BE2C (cell line): ENCODE data around the gene EIF4G1.

Experiments used
- DNase-seq: peaks from one replicate; pipeline ENCODE4 v3.0.0-alpha.2; 2020
- H3K27me3 ChIP-seq: fragments of 250-450 bp; sonication (Bioruptor Pico); 2 replicates; pipeline ENCODE4 v1.5.1; 2020; ENCODE audit warnings: mild to moderate bottlenecking
- H3K36me3 ChIP-seq: fragments of 250-450 bp; sonication (Bioruptor Pico); 2 replicates; pipeline ENCODE4 v1.5.1; 2020; ENCODE audit warnings: mild to moderate bottlenecking
- H3K4me1 ChIP-seq: fragments of 250-450 bp; sonication (Bioruptor Pico); 2 replicates; pipeline ENCODE4 v1.5.1; 2020
- H3K4me3 ChIP-seq: 2 replicates; pipeline ENCODE4 v1.5.1; 2011; ENCODE audit warnings: low read depth, low read length
- H3K9me3 ChIP-seq: fragments of 250-450 bp; sonication (Bioruptor Pico); 2 replicates; pipeline ENCODE4 v1.5.1; 2020
- TF ChIP-seq, protein P1 (sequence below): IDR thresholded peaks from 2 replicates; pipeline ENCODE4 v1.5.1; 2012; ENCODE audit warnings: mild to moderate bottlenecking, low read depth, low read length

EIF4G1 gene

DNA sequence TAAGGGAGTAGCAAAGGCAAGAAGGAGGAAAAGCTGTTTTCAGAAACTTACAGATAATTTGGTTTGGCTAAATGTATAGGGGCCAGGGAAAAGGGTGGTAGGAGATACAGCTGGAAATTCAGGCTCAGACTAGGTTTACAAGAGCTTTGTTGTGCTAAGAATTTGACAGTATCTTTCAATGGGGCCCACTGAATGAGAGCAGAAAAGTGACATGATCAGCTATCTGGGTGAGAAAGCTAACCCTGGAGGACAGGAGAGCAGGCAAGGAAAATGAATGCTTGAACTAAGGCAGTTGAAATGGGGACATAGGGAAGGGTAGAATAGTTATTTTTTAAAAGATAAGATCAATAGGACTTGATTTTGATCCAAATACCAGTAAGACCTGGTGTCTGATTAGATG, 2.8 kb upstream of the EIF4G1 start:
- H3K4me1 ChIP-seq, result peaks cover 10% of the 10 kb centered on the region
- no peak for DNase-seq
- no peak overlapping the region for H3K4me3 ChIP-seq
- H3K27me3 ChIP-seq, result no peaks in the 10 kb centered on the region
- TF ChIP-seq, protein P1, sequence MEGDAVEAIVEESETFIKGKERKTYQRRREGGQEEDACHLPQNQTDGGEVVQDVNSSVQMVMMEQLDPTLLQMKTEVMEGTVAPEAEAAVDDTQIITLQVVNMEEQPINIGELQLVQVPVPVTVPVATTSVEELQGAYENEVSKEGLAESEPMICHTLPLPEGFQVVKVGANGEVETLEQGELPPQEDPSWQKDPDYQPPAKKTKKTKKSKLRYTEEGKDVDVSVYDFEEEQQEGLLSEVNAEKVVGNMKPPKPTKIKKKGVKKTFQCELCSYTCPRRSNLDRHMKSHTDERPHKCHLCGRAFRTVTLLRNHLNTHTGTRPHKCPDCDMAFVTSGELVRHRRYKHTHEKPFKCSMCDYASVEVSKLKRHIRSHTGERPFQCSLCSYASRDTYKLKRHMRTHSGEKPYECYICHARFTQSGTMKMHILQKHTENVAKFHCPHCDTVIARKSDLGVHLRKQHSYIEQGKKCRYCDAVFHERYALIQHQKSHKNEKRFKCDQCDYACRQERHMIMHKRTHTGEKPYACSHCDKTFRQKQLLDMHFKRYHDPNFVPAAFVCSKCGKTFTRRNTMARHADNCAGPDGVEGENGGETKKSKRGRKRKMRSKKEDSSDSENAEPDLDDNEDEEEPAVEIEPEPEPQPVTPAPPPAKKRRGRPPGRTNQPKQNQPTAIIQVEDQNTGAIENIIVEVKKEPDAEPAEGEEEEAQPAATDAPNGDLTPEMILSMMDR, result no peak
- H3K9me3 ChIP-seq, result no peaks in the 10 kb centered on the region
- peaks cover 41% of the 10 kb centered on the region for H3K36me3 ChIP-seq

GRCh38 chr3:184314700-184315542, 515 bp downstream of the EIF4G1 start:
- Histone ChIP-seq H3K36me3 (peaks cover 47% of the 10 kb centered on the region), H3K4me3 (peak overlapping the region; percentile 92), H3K9me3 (no peaks in the 10 kb centered on the region), H3K27me3 (no peaks in the 10 kb centered on the region), H3K4me1 (peaks cover 19% of the 10 kb centered on the region)
- DNase-seq, result peak; percentile 76
- TF ChIP-seq, protein P1, result no peak

DNA sequence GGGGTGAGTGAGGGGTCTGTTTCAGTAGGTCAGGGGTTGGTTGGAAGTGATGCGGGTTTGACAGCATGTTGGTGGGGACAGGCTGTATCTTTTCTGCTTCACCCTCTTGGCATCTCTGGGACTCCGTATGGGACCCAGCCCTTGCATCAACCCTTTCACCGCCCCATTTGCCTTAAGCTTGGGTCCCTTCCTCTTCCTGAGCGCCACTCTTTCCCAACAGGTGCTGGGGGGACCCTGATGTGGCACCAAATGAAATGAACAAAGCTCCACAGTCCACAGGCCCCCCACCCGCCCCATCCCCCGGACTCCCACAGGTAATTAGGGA, 1.1 kb downstream of the EIF4G1 start:
- no peak for DNase-seq
- Histone ChIP-seq H3K9me3 (no peaks in the 10 kb centered on the region), H3K4me1 (peaks cover 19% of the 10 kb centered on the region), H3K36me3 (peaks cover 51% of the 10 kb centered on the region), H3K27me3 (no peaks in the 10 kb centered on the region), H3K4me3 (peak overlapping the region; percentile 92)
- TF ChIP-seq, protein P1, result no peak

- Histone ChIP-seq H3K4me1 (peaks cover 19% of the 10 kb centered on the region), H3K27me3 (no peaks in the 10 kb centered on the region), H3K36me3 (peaks cover 57% of the 10 kb centered on the region), H3K9me3 (no peaks in the 10 kb centered on the region), H3K4me3 (peak overlapping the region; percentile 92)
- DNase-seq, result no peak
- TF ChIP-seq, protein P1, result no peak
Measured at GRCh38 chr3:184315871-184316661, 1.7 kb downstream of the EIF4G1 start.

- TF ChIP-seq, protein P1, result no peak
- Histone ChIP-seq H3K9me3 (no peaks in the 10 kb centered on the region), H3K4me3 (peak overlapping the region; percentile 92), H3K36me3 (peaks cover 64% of the 10 kb centered on the region), H3K27me3 (no peaks in the 10 kb centered on the region), H3K4me1 (peaks cover 19% of the 10 kb centered on the region)
- DNase-seq, result no peak
Measured at GRCh38 chr3:184316792-184317191, 2.4 kb downstream of the EIF4G1 start.

DNA sequence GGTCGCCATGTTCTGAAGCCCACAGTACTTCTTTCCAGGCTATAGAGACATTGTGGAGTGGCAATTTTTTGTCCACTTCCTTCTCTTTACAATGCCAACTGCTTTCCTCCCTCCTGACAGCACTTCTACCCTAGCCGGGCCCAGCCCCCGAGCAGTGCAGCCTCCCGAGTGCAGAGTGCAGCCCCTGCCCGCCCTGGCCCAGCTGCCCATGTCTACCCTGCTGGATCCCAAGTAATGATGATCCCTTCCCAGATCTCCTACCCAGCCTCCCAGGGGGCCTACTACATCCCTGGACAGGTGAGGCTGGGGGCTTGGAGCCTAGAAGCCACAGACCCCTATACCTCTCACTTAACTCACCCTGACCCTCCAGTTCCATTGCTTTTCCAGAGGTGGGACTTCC, 2.8 kb downstream of the EIF4G1 start:
- Histone ChIP-seq H3K9me3 (no peaks in the 10 kb centered on the region), H3K4me3 (no peak overlapping the region; the same call in 1 of the 2 replicates), H3K4me1 (peaks cover 19% of the 10 kb centered on the region), H3K27me3 (no peaks in the 10 kb centered on the region), H3K36me3 (peaks cover 68% of the 10 kb centered on the region)
- DNase-seq, result no peak
- TF ChIP-seq, protein P1, result no peak
